Measurements from ENCODE around the gene CAMTA1. TPM values are rescaled to one million over a fixed set of nuclear protein-coding genes. Genes with fewer than 3 reads are reported as not detected.

CAMTA1 gene
- total and polyA plus RNA-seq, 9 of the 15 experiments (the other 6 are each of a cell fraction or from before 2014, with no cell fraction given) = 43.9 to 161 (median 65.9) TPM

DNA sequence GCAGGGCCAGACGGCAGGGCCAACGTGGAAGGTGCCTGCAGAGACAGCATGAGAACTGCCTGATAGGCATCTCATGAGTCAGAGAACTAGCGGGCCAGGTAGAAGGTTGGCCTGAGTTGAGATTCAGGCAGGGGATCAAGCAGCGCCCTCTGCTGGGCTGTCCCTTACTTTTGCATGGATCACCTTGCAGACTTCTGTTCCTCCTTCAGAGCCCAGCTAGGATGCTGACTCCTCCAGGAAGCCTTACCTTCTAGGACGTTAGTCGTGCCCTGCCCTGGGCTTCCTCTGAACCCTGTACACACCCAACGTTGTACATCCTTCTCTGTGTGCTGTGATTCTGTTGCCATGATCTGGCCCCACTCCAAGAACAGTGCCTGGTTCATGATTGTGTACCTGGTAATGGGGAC lies 754.5 kb downstream of the CAMTA1 start (continued):
- TF ChIP-seq CTBP1 (IDR thresholded peaks at IDR 0.05; ENCODE audit: borderline replicate concordance) = peak; percentile 45; the same call in 1 of the 2 replicates
- TF ChIP-seq HMBOX1 (IDR thresholded peaks at IDR 0.05) = peak; percentile 80; the same call in 1 of the 2 replicates
- TF ChIP-seq JUNB (CRISPR knock-in tag; conservative IDR thresholded peaks at IDR 0.05) = no peak
- TF ChIP-seq, protein P1, sequence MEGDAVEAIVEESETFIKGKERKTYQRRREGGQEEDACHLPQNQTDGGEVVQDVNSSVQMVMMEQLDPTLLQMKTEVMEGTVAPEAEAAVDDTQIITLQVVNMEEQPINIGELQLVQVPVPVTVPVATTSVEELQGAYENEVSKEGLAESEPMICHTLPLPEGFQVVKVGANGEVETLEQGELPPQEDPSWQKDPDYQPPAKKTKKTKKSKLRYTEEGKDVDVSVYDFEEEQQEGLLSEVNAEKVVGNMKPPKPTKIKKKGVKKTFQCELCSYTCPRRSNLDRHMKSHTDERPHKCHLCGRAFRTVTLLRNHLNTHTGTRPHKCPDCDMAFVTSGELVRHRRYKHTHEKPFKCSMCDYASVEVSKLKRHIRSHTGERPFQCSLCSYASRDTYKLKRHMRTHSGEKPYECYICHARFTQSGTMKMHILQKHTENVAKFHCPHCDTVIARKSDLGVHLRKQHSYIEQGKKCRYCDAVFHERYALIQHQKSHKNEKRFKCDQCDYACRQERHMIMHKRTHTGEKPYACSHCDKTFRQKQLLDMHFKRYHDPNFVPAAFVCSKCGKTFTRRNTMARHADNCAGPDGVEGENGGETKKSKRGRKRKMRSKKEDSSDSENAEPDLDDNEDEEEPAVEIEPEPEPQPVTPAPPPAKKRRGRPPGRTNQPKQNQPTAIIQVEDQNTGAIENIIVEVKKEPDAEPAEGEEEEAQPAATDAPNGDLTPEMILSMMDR (IDR thresholded peaks at IDR 0.05 in 2 of 3, conservative IDR thresholded peaks at IDR 0.05 in 1 of 3; ENCODE audit: insufficient read depth in 2 of 3, low read depth in 1 of 3, low read length in 3 of 3) = peak; percentile 61 to 77 (median 63)
- peak; percentile 45 for TF ChIP-seq SMC3 (conservative IDR thresholded peaks at IDR 0.05; ENCODE audit: insufficient read depth, low read depth, low read length)

DNA sequence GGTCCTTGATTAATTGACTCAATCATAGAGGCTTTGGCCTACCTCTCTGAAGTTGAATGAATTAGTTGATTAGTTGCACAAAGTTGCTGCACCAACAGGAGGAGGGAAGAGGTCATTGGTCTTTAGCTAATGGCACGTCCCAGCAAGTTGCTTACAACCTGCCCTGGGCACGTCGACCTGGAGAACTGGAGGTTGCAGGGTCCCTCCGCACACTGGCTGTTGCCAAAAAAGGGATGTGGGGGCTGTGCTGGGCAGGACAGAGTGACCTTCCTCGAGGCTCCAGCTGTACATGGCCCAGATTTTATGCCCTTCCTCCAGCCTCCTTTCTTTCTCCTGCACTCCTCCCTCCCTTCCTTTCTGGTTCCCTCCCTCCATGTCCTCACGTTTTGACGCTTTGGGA lies 755.6 kb downstream of the CAMTA1 start:
- ATAC-seq (no peak), DNase-seq (ENCODE audit: extremely low read depth in 1 of 4, low spot score in 3 of 4) (no peak), FAIRE-seq (no peak)
- H3K27me3 ChIP-seq (ENCODE audit: control insufficient read depth in 2 of 2, insufficient read depth in 2 of 2, low read length in 2 of 2) = peaks cover 17 to 31% of the 10 kb centered on the region in 2 experiments; a peak in 3 of 5 replicates
- POLR2A ChIA-PET = interaction anchor here (1.2 kb wide), 1 partner anchor 14 kb away, joined by 3 read pairs; no protein-coding TSS in a partner anchor
- no peak overlapping the region for H3K27ac ChIP-seq (ENCODE audit: extremely low read depth, low read depth, low read length)
- H3K9ac ChIP-seq (ENCODE audit: insufficient read depth in 1 of 2, low read depth in 2 of 2, low read length in 2 of 2) = no peak overlapping the region
- H3K36me3 ChIP-seq (ENCODE audit: control insufficient read depth, insufficient read depth, low read length) = no peaks in the 10 kb centered on the region
- no TSS peak for BruUV-seq (replicated peaks)
- intact Hi-C loops (cut with micrococcal nuclease) (no loop called here), in situ Hi-C loops (cut with MboI) (no loop called here)
- H3K9me3 ChIP-seq (replicated peaks; ENCODE audit: control insufficient read depth, insufficient read depth, low read depth, low read length) = no peaks in the 10 kb centered on the region
- TF ChIP-seq CAMTA2 (CRISPR knock-in tag; conservative IDR thresholded peaks at IDR 0.05) (no peak), RBM25 (IDR thresholded peaks at IDR 0.05; ENCODE audit: low read depth, low read length, severe bottlenecking) (no peak), ELF1 (tag; IDR thresholded peaks at IDR 0.05) (no peak)
- TF ChIP-seq, protein P2, sequence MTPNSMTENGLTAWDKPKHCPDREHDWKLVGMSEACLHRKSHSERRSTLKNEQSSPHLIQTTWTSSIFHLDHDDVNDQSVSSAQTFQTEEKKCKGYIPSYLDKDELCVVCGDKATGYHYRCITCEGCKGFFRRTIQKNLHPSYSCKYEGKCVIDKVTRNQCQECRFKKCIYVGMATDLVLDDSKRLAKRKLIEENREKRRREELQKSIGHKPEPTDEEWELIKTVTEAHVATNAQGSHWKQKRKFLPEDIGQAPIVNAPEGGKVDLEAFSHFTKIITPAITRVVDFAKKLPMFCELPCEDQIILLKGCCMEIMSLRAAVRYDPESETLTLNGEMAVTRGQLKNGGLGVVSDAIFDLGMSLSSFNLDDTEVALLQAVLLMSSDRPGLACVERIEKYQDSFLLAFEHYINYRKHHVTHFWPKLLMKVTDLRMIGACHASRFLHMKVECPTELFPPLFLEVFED (CRISPR knock-in tag; conservative IDR thresholded peaks at IDR 0.05) = no peak
- no peak overlapping the region for H3K4me2 ChIP-seq (ENCODE audit: insufficient read depth, low read length)
- 3% methylated on average over 7 of the region's 7 CpGs for WGBS (ENCODE audit: insufficient coverage, low coverage, missing lambda C conversion rate)
- H3K4me3 ChIP-seq = no peak overlapping the region
- H3K9me1 ChIP-seq (ENCODE audit: control insufficient read depth, insufficient read depth, low read length) = no peaks in the 10 kb centered on the region
- no peaks in the 10 kb centered on the region for H4K20me1 ChIP-seq (replicated peaks; ENCODE audit: control insufficient read depth, insufficient read depth, low read length)
- CTCF ChIA-PET (ENCODE audit: low intra/inter-chr PET ratio) = no interaction called here
- peaks cover 0 to 9% of the 10 kb centered on the region in 2 experiments; a peak in 2 of 5 replicates for H3K4me1 ChIP-seq (replicated peaks in 1 of 2; ENCODE audit: control insufficient read depth in 2 of 2, insufficient read depth in 2 of 2, low read length in 2 of 2)
- H3K79me2 ChIP-seq (ENCODE audit: control insufficient read depth, insufficient read depth, low read length) = no peaks in the 10 kb centered on the region
- H2AFZ ChIP-seq (ENCODE audit: low read depth, low read length) = no peak overlapping the region
